Activated CD4-positive, alpha-beta T cell treated with anti-CD3 and anti-CD28 coated beads for 1 hour (primary cell): ENCODE data around the gene FAM13B.
"Not testable (repeated sequence)": the region's sequence is repeated elsewhere in the genome, so short reads cannot be mapped to it uniquely, and the experiment has no call there.

Experiments used
- DNase-seq: peaks from one replicate; pipeline ENCODE4 v3.0.0-alpha.2; 2020

FAM13B gene

DNA sequence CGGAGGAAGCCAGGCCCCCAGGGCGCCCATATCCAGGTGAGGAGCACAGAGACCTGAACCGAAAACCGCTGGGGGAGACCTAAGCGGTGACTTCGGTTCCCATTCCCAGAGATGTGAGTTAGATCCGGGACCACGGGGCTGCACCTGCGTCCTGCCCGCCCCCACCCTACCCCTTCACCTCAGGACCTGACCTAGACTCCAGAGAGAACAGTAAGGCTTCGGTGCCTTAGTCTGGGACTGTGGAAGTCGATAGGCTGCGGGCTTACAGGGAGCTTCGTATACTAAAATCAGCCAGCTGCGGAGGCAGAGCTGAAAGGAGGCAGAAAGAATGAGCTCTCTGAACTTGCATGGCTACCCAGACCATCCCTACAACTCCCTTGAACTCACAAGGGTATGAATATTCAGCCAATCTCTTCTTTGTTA, 518 bp upstream of the FAM13B start:
- no peak for DNase-seq

DNA sequence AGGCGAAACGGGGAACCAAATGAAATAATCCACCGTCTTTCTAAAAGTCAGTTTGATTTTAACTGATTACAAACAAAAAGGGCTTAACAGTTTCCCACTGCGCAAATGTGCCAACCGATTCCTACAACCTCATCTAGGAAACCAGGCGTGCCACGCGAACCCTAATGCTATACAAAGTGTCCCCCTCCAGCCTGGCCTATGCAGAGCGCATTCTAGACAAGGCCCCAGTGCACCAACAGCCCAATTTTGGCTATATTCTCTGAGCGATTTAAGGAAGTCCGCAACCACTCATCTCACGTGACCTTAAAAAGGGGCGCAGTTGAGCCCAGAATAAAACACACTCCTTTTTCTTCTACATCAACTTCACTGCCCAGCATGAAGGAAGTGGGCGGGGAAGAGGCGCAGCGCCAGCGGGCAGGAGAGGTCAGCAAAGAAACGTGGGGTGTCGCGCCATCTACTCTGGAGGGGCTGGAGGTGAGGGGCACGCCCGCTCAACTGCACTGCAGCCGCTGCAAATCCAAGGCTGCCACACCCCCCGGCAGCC, 779 bp downstream of the FAM13B start:
- DNase-seq, result peak; percentile 25

DNA sequence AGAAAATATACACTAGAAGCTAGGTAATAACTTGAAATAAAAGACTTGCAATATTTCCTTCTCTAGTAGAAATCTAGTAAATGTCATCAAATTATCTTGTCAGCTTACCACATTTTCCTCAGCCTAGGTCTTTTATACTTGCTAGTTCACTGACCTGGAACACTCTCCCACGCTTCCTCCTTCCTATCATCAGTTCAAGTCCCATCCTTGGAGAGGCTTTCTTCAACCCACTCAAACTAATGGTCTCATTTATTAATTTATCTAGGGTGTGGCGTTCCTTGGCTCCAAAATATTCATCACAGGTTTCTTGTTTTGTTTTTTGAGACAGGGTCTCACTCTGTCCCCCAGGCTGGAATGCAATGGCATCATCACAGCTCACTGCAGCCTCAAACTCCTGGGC, 2.9 kb downstream of the FAM13B start:
- no peak for DNase-seq

DNA sequence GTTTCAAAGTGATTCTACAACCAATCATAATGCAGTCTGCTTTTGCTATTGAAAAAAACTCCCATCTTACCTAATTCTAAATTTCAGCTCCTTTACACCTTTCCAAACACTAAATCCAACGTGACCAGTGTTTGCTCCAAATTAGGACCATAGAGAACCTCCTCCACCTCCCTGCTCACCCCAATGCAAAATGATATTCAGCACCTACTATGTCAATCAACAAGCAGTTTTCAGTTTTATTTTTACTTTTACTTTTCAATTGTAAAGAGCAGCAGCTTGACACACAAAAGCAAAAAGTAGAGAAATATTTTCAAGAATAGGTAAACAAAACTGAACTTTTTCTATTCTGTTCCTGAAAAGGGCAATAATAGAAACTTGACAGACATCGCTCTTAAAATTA, 3.4 kb downstream of the FAM13B start:
- no peak for DNase-seq

DNA sequence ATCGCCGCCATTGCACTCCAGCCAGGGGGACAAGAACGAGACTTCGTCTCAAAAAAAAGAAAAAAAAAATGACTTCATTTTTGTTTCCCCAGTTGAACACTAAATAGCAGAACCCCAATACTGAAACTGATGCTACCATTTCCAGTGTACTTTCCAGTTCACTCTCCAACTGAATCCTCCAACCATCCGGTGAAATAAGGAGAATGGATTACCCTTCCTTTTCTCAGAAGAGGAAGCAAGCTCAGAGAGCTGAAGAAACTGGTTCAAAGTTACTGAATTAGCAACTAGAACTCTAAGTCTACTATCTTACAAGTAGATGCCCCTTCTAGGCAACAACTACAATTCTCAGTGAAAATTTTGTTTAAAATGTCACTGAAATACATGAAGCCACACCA, 3.9 kb downstream of the FAM13B start:
- no peak for DNase-seq

DNA sequence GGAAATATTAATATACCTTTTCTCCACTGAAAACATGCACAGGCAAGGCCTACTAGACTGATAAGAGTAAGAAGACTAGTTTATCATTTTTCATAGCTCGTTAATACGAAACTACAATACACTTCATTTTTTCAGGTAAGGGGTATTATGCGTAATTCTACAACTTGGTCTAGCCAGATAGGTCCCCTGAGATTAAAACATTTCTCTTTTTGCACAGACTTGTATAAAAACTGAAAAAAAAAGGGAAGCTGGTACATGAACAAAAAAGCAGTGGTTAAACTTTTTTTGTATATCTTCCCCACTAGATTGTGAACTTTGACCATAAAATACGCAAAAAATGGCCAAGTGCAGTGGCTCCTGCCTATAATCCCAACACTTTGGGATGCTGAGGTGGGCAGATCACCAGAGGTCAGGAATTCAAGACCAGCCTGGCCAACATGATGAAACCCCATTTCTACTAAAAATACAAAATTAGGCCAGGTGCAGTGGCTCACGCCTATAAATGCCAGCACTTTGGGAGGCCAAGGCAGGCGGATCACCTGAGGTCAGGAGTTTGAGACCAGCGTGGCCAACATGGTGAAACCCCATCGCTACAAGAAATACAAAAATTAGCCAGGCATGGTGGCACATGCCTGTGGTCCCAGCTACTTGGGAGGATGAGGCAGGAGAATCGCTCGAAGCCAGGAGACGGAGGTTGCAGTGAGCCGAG, 4.5 kb downstream of the FAM13B start:
- not testable (repeated sequence) for DNase-seq

DNA sequence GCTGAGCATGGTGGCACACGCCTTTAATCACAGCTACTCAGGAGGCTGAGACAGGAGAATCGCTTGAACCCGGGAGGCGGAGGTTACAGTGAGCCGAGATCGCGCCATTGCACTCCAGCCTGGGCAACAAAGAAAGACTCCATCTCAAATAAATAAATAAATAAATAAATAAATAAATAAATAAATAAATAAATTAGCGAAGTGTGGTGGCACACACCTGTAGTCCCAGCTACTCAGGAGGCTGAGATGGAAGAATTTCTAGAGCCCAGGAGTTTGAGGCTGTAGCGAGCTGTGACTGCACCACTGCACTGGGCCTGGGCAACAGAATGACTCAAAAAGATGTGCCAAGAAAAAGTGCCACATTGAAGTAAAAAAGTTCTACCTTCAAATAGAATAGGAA, 6.1 kb downstream of the FAM13B start:
- not testable (repeated sequence) for DNase-seq

DNA sequence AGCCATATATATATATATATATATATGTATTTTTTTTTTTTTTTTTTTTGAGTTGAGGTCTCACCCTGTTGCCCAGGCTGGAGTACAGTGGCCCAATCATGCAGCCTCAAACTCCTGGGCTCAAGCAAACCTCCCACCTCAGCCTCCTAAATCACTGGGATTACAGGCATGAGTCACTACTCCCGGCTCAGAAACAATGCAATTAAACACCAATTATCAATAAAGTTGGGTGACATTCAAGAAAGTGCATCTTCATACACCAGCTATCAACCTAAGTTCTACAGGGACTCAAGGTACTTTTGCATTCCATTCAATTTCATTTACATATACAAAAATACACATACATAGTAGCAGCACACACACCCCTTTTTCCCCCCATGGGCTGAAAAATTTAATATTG, 7.6 kb downstream of the FAM13B start:
- DNase-seq, result no peak

DNA sequence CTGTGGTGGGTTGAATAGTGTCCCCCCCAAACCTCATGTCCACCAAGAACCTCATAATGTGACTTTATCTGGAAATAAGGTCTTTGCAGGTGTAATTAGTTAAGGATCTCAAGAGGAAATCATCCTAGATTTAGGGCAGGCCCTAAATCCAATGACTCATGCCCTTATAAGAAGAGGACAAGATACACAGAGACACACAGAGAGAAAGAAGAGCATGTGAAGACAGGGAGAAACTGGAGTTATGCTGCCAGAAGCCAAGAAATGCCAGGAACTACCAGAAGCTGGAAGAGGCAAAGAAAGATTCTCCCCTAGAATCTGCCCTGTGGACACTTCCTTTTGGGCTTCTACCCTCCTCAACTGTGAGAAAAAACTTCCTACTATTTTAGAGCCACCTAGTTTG, 8.8 kb downstream of the FAM13B start:
- no peak for DNase-seq

DNA sequence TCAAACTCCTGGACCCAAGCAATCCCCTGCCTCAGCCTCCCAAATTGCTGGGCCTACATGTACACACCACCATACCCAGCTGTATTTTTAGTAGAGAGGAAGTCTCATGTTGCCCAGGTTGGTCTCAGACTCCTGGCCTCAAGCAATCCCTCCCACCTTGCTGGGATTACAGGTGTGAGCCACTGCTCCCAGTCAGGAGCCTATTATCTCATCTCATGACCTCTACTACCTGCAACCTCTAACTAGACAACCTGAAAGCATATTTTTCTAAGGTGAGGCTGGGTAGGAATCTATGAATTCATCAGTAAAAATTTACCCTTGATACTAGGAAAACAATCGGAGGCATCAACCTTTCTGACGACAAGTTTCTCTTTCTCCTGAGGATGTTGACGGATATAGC, 10.0 kb downstream of the FAM13B start:
- DNase-seq, result no peak

DNA sequence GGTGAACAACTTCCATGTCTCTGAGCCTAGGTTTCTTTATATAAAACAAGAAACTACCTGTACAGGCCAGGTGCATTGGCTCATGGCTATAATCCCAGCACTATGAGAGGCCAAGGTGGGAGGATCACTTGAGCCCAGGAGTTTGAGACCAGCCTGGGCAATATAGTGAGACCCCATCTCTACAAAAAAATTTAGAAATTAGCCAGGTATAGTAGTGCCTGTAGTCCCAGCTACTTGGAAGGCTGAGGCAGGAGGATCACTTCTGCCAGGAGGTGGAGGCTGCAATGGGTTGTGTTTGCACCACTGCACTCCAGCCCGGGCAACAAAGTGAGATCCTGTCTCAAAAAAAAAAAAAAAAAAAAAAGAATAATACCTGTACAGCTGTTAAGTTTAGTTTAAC, 11.1 kb downstream of the FAM13B start:
- DNase-seq, result no peak

DNA sequence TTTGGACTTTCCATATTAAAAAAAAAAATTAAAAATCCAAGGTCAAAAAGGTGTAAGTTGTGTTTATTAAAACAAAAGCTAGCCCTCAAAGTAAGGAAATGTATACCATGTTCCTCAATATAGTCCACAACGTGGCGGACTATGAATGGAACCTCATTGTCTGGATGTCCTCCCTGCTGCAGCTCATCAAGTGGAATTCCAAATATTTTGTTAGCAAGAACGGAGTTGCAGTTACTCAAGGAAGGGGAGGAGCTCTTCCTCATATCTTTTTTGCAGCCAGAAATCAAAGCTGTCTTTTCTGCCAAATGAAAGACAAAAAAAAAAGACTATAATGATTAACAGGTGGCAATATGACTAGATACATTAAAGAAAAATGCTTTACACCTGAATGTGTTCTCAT, 14.0 kb downstream of the FAM13B start:
- DNase-seq, result no peak

DNA sequence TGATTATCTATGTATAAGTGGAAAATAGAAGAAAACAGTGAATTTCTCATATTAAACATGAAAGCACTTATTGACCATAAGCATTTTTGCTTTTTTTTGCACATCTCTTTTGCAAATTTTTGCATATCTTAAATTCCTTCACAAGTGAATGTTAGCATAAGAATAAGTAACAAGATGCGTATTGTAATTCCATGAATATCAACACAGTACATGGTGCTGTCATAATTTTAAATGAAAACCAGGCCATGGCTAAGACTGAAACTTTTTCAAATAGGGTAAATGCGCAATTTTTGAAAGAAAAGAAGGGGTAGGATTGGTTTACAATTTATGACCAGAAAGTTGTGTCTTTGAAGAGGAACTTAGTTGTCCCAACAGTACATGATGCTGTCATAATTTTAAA, 17.0 kb downstream of the FAM13B start:
- DNase-seq, result no peak

DNA sequence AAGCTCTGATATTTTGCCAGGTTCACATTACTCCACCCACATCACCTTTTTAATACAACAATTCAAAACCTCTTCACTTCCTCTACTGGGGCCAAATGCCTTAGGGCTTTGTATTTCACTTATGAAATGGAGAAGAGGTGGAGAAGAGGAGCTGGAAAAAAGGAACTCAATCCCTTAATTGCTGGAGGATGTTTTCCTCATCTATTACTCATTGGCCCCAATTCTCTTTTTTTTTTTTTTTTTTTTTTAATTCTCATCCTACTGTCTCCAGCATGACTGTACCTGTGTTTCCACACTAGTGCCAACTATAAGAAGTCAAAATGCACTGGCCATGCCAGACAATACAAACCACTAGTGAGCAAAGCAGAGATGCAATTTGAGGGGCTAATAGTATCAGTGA, 20.9 kb downstream of the FAM13B start:
- DNase-seq, result no peak

DNA sequence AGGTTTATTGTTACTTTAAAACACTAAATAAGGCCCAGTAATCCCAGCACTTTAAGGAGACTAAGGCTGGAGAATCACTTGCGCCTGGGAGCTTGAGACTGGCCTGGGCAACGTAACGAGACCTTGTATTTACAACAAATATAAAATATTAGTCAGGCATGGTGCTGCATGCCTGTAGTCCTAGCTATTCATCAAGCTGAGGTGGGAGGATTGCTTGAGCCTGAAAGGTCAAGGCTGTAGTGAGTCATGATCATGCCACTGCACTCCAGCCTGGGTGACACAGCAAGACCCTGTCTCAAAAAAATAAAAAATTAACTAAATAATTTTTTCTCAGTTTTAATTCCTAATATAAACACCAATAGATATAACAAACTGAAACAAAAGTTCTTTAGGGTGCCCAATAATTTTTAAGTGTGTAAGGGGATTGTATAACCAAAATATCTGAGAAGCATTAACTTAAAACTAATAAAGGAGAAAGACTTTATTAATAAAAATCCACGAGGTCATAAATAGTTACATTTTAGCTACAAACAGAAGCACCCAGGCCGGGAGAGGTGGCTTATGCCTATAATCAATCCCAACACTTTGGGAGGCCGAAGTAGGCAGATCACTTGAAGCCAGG, 32.7 kb downstream of the FAM13B start:
- no peak for DNase-seq

DNA sequence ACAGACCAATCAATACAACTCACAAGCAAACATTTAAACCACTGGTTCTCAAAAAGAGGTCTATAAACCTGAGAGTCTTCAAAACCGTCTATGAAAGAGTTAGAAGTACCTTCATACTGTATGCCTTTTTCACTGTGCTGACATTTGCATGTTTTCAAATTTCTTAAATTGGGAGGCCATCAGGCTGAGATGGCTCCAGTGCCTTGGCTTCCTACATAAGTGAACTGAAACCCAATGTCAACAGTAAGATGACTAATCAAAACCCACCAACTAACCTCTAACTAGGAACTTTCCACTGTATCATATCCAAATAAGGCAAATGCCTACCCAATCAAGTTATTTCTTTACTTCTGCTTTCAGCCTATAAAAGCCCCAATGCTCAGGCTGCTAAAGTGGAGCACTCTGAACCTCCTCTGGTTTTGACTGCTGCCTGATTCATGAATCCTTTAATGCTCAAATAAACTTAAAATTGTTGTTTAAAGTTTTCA, 35.1 kb downstream of the FAM13B start:
- DNase-seq, result no peak

DNA sequence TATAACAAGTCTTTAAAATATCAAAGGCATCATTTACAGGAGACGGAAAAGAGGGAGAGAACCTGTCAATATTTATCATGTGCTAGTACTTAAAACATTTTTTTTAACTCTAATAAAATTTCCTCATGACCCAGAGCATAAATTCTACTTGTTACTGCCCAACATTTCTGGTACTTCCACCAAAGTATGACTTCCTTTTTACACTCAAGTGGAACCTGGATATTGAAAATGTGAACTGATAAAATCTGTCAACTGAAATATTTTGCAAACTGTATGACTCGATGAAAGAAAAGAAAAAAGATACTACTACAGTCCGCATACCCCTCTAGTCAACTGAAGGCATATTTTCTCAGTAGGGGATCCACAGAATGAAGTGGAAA, 37.1 kb downstream of the FAM13B start:
- no peak for DNase-seq

DNA sequence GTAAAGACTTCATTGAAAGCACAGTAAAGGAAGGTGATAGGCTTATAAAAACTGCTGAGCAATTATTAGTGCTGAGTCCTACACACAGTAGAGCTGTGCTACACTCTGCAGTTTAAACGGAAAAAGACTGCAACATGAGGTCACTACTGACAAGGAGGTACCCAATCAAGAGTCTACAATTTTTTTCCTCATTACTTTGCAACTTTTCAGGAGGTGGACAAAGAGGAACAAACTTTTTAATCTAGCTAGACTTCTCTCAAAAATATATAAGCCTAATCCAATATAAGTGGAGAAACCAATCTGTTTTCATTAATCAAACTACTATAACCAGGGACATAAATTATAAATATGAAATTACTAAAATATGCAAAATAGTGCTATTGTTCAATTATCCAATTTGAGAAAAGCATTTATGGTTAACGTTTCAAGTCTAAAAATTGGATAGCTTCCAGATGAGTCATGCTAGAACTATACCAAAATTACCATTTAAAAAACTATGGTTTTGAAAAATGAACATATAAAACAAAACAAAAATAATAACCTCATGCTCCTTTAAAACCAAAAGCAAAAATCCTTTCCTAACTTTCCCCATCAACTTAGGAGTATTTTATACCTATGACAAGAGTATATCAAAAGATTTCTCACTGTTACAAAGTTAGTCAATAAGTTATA, 37.7 kb downstream of the FAM13B start:
- DNase-seq, result no peak

DNA sequence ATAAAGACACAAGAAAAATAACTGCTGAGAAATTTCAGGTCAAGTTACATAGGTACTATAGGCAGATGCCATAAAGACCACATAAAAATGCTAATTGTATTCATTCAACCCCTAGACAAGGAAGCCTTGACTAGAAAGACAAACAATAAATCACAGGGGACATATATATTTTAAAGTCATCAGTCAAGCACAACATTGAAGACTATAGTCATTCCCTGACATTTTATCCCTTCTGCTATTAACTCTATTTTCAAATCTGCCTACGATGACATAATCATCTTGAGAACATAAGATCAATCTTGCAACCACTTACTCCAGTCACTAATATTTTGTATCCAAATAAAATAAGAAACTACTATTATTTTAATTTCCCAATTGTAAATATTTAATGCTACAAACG, 38.3 kb downstream of the FAM13B start:
- no peak for DNase-seq

DNA sequence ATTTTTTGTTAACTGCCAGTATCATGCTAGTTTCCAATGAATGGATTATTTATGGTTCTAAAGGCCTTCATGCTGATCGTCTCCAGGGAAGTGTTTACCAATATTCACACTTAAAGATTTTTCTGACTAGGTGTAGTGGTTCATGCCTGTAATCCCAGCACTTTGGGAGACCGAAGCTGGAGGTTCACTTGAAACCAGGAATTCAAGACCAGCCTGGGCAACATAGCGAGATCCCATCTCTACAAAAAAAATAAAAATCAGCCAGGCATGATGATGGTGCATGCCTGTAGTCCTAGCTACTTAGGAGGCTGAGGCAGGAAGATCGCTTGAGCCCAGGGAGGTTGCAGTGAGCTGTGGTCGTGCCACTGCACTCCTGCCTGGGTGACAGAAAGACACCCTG, 43.5 kb downstream of the FAM13B start:
- DNase-seq, result no peak

DNA sequence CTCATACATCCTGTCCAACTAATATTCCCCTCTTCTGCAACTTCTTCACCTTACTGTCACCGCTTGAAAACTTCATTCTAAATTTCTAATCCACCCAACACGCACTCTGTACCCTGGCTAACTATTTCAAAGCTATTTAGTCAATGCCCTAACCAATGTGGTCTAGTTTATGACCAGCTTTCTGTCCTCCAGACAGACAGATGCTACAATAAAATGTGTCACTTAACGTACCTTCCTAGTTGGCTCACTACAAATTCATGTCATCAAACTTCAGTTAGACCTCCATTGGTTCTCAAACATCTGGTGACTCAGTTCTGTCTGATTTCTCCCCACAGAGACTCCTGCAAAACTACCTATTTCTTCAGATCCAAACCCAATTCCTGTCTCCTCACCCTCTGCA, 57.7 kb downstream of the FAM13B start:
- no peak for DNase-seq

DNA sequence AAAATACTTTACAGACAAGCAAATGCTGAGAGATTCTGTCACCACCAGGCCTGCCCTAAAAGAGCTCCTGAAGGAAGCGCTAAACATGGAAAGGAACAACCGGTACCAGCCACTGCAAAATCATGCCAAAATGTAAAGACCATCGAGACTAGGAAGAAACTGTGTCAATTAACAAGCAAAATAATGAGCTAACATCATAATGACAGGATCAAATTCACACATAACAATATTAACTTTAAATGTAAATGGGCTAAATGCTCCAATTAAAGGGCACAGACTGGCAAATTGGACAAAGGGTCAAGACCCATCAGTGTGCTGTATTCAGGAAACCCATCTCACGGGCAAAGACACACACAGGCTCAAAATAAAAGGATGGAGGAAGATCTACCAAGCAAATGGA, 62.5 kb downstream of the FAM13B start:
- not testable (repeated sequence) for DNase-seq

DNA sequence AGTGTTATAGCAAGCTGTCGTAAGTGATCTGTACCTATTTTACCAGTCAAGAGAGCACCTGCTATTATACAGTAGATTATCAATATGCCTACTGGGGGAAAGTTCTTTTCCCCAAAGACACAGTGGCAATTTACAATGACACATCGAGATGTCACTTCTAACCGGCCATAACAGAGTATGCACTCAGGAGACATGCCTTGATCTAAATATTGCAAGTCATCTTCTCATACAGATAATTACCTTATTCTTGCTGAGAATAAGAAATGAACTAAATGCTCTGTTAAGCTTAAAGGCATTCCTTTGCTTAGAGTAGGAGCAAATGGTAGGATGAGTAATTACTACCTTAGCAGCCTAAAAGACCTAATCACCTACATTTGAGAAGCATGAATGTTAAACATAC, 72.1 kb downstream of the FAM13B start:
- no peak for DNase-seq

DNA sequence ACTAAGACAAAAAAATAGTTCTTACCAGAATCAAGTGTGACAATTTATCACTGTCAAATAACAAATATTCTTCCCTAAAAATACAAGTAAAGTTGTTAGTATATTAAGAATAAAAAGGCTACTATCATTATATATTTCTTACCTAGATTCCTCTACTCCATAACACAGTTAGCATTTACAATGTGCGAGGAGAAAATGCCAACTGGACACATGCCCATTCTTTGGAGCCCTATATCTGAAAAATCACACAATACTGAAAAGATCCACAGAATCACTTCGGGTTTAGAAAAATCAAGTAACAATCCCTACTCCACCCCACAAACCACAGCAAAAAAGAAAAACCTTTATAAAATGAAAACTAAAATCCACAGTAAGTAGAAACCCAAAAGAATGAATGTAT, 72.7 kb downstream of the FAM13B start:
- DNase-seq, result no peak
